ENCODE measurements around the gene IQSEC1. TPM values are rescaled to one million over a fixed set of nuclear protein-coding genes. Genes with fewer than 3 reads are reported as not detected.

IQSEC1 gene
- polyA plus RNA-seq, 1 donor (not counting 4 experiments of a cell fraction or from before 2014, with no cell fraction given), result 2.8 TPM

DNA sequence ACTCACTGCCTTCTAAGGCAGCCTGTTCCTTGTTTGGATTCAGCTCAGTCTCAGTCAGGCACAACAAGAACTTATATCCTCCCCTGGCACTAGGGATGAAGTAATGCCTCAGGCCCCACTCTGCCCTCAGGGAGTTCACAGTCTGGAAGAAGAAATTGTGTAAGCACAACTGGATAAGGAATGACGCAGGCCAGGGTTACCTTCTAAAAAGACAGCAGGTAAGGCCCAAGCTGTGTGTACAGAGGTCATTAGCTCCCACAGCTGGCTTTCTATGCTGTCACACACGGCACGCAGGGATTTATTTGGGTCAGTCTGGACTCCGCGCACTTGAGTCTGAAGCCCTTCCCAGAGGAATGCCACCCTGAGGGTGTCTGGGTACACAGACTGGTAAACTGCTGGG is 82.9 kb downstream of the IQSEC1 start:
- no peak overlapping the region for H3K9ac ChIP-seq (ENCODE audit: control insufficient read depth, extremely low read depth, insufficient read depth, low read length)
- H4K20me1 ChIP-seq (ENCODE audit: control insufficient read depth, extremely low read depth, insufficient read depth, low read length), result peaks cover 3% of the 10 kb centered on the region
- no peak overlapping the region for H3K27ac ChIP-seq (ENCODE audit: control insufficient read depth, insufficient read depth, low read length)
- H3K36me3 ChIP-seq (ENCODE audit: control insufficient read depth in 2 of 2, extremely low read depth in 1 of 2, insufficient read depth in 2 of 2, low read length in 2 of 2), result no peaks in the 10 kb centered on the region
- H3K9me1 ChIP-seq (ENCODE audit: control insufficient read depth, extremely low read depth, insufficient read depth, low read length), result no peaks in the 10 kb centered on the region
- no peak overlapping the region for H3K4me2 ChIP-seq (ENCODE audit: control insufficient read depth, extremely low read depth, insufficient read depth, low read depth, low read length)
- no peaks in the 10 kb centered on the region for H3K9me3 ChIP-seq (ENCODE audit: control insufficient read depth, low read depth, low read length)
- DNase-seq (ENCODE audit: low read depth, low spot score) (no peak), FAIRE-seq (no peak)
- dilution Hi-C loops (cut with MboI; ENCODE audit: extremely low pct_ligation_motif_present, low sequenced_read_pairs), result no loop called here
- H3K4me1 ChIP-seq (ENCODE audit: control insufficient read depth, extremely low read depth, insufficient read depth, low read length), result peaks cover 7% of the 10 kb centered on the region
- no peak overlapping the region for H3K4me3 ChIP-seq (ENCODE audit: control insufficient read depth in 2 of 3, extremely low read depth in 1 of 3, insufficient read depth in 2 of 3, low read depth in 1 of 3, low read length in 3 of 3)
- H2AFZ ChIP-seq (ENCODE audit: control insufficient read depth, low read length), result no peak overlapping the region
- no peaks in the 10 kb centered on the region for H3K79me2 ChIP-seq (ENCODE audit: control insufficient read depth, insufficient read depth, low read length)
- TF ChIP-seq, protein P1, sequence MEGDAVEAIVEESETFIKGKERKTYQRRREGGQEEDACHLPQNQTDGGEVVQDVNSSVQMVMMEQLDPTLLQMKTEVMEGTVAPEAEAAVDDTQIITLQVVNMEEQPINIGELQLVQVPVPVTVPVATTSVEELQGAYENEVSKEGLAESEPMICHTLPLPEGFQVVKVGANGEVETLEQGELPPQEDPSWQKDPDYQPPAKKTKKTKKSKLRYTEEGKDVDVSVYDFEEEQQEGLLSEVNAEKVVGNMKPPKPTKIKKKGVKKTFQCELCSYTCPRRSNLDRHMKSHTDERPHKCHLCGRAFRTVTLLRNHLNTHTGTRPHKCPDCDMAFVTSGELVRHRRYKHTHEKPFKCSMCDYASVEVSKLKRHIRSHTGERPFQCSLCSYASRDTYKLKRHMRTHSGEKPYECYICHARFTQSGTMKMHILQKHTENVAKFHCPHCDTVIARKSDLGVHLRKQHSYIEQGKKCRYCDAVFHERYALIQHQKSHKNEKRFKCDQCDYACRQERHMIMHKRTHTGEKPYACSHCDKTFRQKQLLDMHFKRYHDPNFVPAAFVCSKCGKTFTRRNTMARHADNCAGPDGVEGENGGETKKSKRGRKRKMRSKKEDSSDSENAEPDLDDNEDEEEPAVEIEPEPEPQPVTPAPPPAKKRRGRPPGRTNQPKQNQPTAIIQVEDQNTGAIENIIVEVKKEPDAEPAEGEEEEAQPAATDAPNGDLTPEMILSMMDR (optimal IDR thresholded peaks at IDR 0.05 in 1 of 3, IDR thresholded peaks at IDR 0.05 in 1 of 3, conservative IDR thresholded peaks at IDR 0.05 in 1 of 3; ENCODE audit: extremely low read depth in 1 of 3, insufficient read depth in 2 of 3, low read length in 3 of 3), result no peak
- no peak for TF ChIP-seq EZH2 (IDR thresholded peaks at IDR 0.05; ENCODE audit: low read length)
- peaks cover 33% of the 10 kb centered on the region for H3K27me3 ChIP-seq (ENCODE audit: control insufficient read depth, extremely low read depth, insufficient read depth, low read length)

- H3K27ac ChIP-seq (ENCODE audit: control insufficient read depth, insufficient read depth, low read length), result no peak overlapping the region
- H3K36me3 ChIP-seq (ENCODE audit: control insufficient read depth in 2 of 2, extremely low read depth in 1 of 2, insufficient read depth in 2 of 2, low read length in 2 of 2), result no peaks in the 10 kb centered on the region
- no peak for DNase-seq (ENCODE audit: low read depth, low spot score)
- peaks cover 28% of the 10 kb centered on the region for H3K27me3 ChIP-seq (ENCODE audit: control insufficient read depth, extremely low read depth, insufficient read depth, low read length)
- H3K79me2 ChIP-seq (ENCODE audit: control insufficient read depth, insufficient read depth, low read length), result no peaks in the 10 kb centered on the region
- TF ChIP-seq, protein P1 (optimal IDR thresholded peaks at IDR 0.05 in 1 of 3, IDR thresholded peaks at IDR 0.05 in 1 of 3, conservative IDR thresholded peaks at IDR 0.05 in 1 of 3; ENCODE audit: extremely low read depth in 1 of 3, insufficient read depth in 2 of 3, low read length in 3 of 3), result no peak
- TF ChIP-seq EZH2 (IDR thresholded peaks at IDR 0.05; ENCODE audit: low read length), result no peak
- dilution Hi-C loops (cut with MboI; ENCODE audit: extremely low pct_ligation_motif_present, low sequenced_read_pairs), result no loop called here
- peak; percentile 51 for FAIRE-seq
- H4K20me1 ChIP-seq (ENCODE audit: control insufficient read depth, extremely low read depth, insufficient read depth, low read length), result peaks cover 3% of the 10 kb centered on the region
- H3K4me3 ChIP-seq (ENCODE audit: control insufficient read depth in 2 of 3, extremely low read depth in 1 of 3, insufficient read depth in 2 of 3, low read depth in 1 of 3, low read length in 3 of 3), result no peak overlapping the region
- no peaks in the 10 kb centered on the region for H3K9me1 ChIP-seq (ENCODE audit: control insufficient read depth, extremely low read depth, insufficient read depth, low read length)
- no peak overlapping the region for H3K4me2 ChIP-seq (ENCODE audit: control insufficient read depth, extremely low read depth, insufficient read depth, low read depth, low read length)
- no peak overlapping the region for H3K9ac ChIP-seq (ENCODE audit: control insufficient read depth, extremely low read depth, insufficient read depth, low read length)
- H3K9me3 ChIP-seq (ENCODE audit: control insufficient read depth, low read depth, low read length), result no peaks in the 10 kb centered on the region
- peaks cover 4% of the 10 kb centered on the region for H3K4me1 ChIP-seq (ENCODE audit: control insufficient read depth, extremely low read depth, insufficient read depth, low read length)
- H2AFZ ChIP-seq (ENCODE audit: control insufficient read depth, low read length), result no peak overlapping the region
Measured at GRCh38 chr3:12988728-12989454, 84.3 kb downstream of the IQSEC1 start.
